GM19043 (cell line): Measurements from ENCODE around the gene SLC35F3.

Experiments
- ATAC-seq: cut with Tn5 transposase; IDR thresholded peaks from one replicate; pipeline ENCODE4 v1.9.1; 2021; ENCODE audit warnings: low read depth; ENCODE audit not compliant: unreplicated experiment

The SLC35F3 gene

DNA sequence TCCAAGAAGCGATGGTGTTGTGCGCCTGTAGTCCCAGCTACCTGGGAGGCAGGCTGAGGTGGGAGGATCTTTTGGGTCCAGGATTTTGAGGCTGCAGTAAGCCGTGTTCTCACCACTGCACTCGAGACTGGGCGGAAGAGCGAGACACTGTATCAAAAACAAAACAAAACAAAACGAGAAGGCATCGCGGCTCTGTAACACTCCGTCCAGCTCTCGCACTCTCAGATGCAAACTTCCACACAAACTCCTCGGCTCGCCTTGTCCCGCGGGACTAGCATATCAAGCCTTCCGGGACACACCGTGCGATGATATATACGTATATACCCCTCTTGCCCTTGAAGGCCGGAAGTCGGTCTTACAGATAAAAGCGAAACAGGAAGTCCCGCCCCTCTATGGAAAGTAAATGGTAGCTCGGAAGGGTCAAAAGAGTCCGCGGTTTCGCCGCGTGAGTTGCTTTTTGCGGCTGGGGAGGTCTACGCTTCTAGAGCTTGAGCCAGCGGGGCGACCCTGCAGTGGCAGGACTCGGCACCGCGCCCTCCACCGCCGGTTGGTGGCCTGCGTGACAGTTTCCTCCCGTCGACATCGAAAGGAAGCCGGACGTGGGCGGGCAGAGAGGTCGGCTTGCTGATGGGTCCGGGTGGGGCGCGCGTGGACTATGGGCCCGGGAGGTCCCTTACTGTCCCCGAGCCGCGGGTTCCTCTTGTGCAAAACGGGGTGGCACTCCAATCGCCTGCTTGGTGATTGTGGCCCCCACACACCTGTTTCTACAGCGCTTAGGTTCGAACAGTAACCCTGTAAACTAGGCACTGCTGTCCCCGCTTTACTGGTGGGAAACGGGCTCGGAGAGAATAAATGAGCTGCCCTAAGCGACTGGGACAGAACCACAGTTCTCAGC lies 468.8 kb downstream of the SLC35F3 start, which contains the start of gene COA6:
TSS of gene COA6 (plus strand) at position 393 of the 895 bp plus-strand sequence. CDS start at position 404, 11 bp downstream.
- ATAC-seq, result peak; percentile 94

DNA sequence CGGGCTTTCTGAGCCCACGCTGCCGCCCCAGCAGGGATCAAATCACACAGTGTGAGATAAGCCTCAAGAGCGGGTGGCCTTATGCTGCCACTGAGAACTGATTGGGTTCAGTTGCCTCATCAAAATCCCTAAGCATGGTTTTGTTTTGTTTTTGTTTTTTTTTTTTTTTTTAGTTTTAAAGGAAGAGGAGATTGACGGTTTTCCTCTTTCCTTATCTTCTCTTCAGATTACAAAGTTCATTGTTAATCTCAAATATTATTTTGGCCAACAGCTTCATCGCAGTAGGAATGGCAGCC lies 469.4 kb downstream of the SLC35F3 start:
- no peak for ATAC-seq
